ENCODE data around the gene RAB22A. TPM values are rescaled to one million over a fixed set of nuclear protein-coding genes. Genes with fewer than 3 reads are reported as not detected.
A peak's percentile ranks its signal among the peaks of the same experiment; 100 is the strongest.

The RAB22A gene
- polyA plus RNA-seq, 2 of the 4 experiments (the other 2 are of a cell fraction): 7.3 to 13.2 TPM

- no peak for TF ChIP-seq ATOH8 (CRISPR knock-in tag; IDR thresholded peaks at IDR 0.05; ENCODE audit: low read depth)
- no peak for TF ChIP-seq HEYL (CRISPR knock-in tag; IDR thresholded peaks at IDR 0.05)
- no peak for TF ChIP-seq ESRRA (IDR thresholded peaks at IDR 0.05; ENCODE audit: borderline replicate concordance, low read length)
- no peak for TF ChIP-seq MAFK (IDR thresholded peaks at IDR 0.05; ENCODE audit: partially characterized antibody)
- TF ChIP-seq MAZ (IDR thresholded peaks at IDR 0.05; ENCODE audit: borderline replicate concordance, low read depth, low read length): no peak
- TF ChIP-seq JUN (IDR thresholded peaks at IDR 0.05): no peak
- no peak for TF ChIP-seq CBX8 (IDR thresholded peaks at IDR 0.05)
- no peak for TF ChIP-seq RNF2 (IDR thresholded peaks at IDR 0.05; ENCODE audit: borderline replicate concordance, low read depth)
- TF ChIP-seq EP300 (IDR thresholded peaks at IDR 0.05): no peak
- TF ChIP-seq HMGXB4 (CRISPR knock-in tag; IDR thresholded peaks at IDR 0.05; ENCODE audit: borderline replicate concordance): no peak
- TF ChIP-seq ZFP36 (IDR thresholded peaks at IDR 0.05; ENCODE audit: borderline replicate concordance, partially characterized antibody): no peak
- no peak for TF ChIP-seq KDM5A (IDR thresholded peaks at IDR 0.05)
- TF ChIP-seq GATA3 (IDR thresholded peaks at IDR 0.05; ENCODE audit: borderline replicate concordance): no peak
- TF ChIP-seq HOXB5 (CRISPR knock-in tag; IDR thresholded peaks at IDR 0.05): no peak
- no peak for TF ChIP-seq PBX3 (IDR thresholded peaks at IDR 0.05)
- TF ChIP-seq KDM1A (IDR thresholded peaks at IDR 0.05; ENCODE audit: low read depth): no peak
- no peak for TF ChIP-seq SMC3 (IDR thresholded peaks at IDR 0.05)
- TF ChIP-seq RAD21 (conservative IDR thresholded peaks at IDR 0.05 in 1 of 2, IDR thresholded peaks at IDR 0.05 in 1 of 2): no peak
- TF ChIP-seq ZC3H11A (IDR thresholded peaks at IDR 0.05): no peak
- TF ChIP-seq NPAS2 (CRISPR knock-in tag; IDR thresholded peaks at IDR 0.05; ENCODE audit: borderline replicate concordance): no peak
- ATAC-seq: no peak
- CTCF ChIA-PET: interaction anchor here (1.0 kb wide), 1 partner anchor 12 kb away, joined by 4 read pairs; no protein-coding TSS in a partner anchor
- Histone ChIP-seq H3K9me3 (no peaks in the 10 kb centered on the region), H3K4me3 (peak overlapping the region; percentile 99), H3K4me2 (peak overlapping the region; percentile 95), H3K27ac (peak overlapping the region; percentile 98 to 100), H3K4me1 (peaks cover 21% of the 10 kb centered on the region)
- WGBS (ENCODE audit: missing lambda C conversion rate): 4% methylated on average over 1 of the region's 1 CpG
- DNase-seq (ENCODE audit: low read depth in 1 of 2, low spot score in 1 of 2): peak in 1 of 2 experiments; percentile 10
- FAIRE-seq: no peak
- POLR2A ChIA-PET: interaction anchor here (0.7 to 1.1 kb wide), 3 partner anchors 14 to 79 kb away, joined by 3 to 5 read pairs (median 4); partner anchors contain the start of gene VAPB
Measured at GRCh38 chr20:58310291-58310782, 822 bp downstream of the RAB22A start.

GRCh38 chr20:58312836-58313235, 3.3 kb downstream of the RAB22A start:
- Histone ChIP-seq H3K27ac (no peak overlapping the region), H3K4me1 (peaks cover 14% of the 10 kb centered on the region), H3K4me3 (no peak overlapping the region), H3K9me3 (no peaks in the 10 kb centered on the region), H3K4me2 (no peak overlapping the region)
- 47% methylated on average over 2 of the region's 2 CpGs for WGBS (ENCODE audit: missing lambda C conversion rate)
- ATAC-seq: no peak
- CTCF ChIA-PET: interaction anchor here (1.0 to 1.2 kb wide), 2 partner anchors 76 to 136 kb away, joined by 3 read pairs; partner anchors contain the start of gene VAPB
- no peak for DNase-seq (ENCODE audit: low read depth in 1 of 2, low spot score in 1 of 2)
- FAIRE-seq: no peak
- POLR2A ChIA-PET: no interaction called here
- TF ChIP-seq RFX5 (IDR thresholded peaks at IDR 0.05) (no peak), CHD4 (IDR thresholded peaks at IDR 0.05; ENCODE audit: borderline replicate concordance) (no peak), ZNF302 (CRISPR knock-in tag; IDR thresholded peaks at IDR 0.05) (no peak), CHD2 (IDR thresholded peaks at IDR 0.05; ENCODE audit: low read length, partially characterized antibody) (no peak), HOXA7 (CRISPR knock-in tag; IDR thresholded peaks at IDR 0.05) (no peak), HMGXB4 (CRISPR knock-in tag; IDR thresholded peaks at IDR 0.05; ENCODE audit: borderline replicate concordance) (no peak)
